ENCODE measurements around the gene FBXO17. TPM values are rescaled to one million over a fixed set of nuclear protein-coding genes. Genes with fewer than 3 reads are reported as not detected.
"Not testable (repeated sequence)": the region's sequence is repeated elsewhere in the genome, so short reads cannot be mapped to it uniquely, and the experiment has no call there.

FBXO17 gene
- total RNA-seq, 1 experiment from 2014 or later, result 24.2 TPM

- H3K36me3 Mint-ChIP-seq (ENCODE audit: insufficient read depth, unreplicated experiment), result peaks cover 32% of the 10 kb centered on the region
- peak overlapping the region; percentile 48 for H3K27ac Mint-ChIP-seq (ENCODE audit: unreplicated experiment)
- peaks cover 41% of the 10 kb centered on the region for H3K4me1 Mint-ChIP-seq (ENCODE audit: low read depth, unreplicated experiment)
- H3K4me3 Mint-ChIP-seq (ENCODE audit: low read depth, unreplicated experiment), result peak overlapping the region; percentile 76
- no peaks in the 10 kb centered on the region for H3K27me3 Mint-ChIP-seq (ENCODE audit: unreplicated experiment)
- H3K9me3 Mint-ChIP-seq (ENCODE audit: low read depth, unreplicated experiment), result no peaks in the 10 kb centered on the region
- DNase-seq, result no peak
- BruUV-seq (replicated peaks), result no TSS peak
- intact Hi-C loops (cut with micrococcal nuclease; ENCODE audit: unreplicated experiment), result no loop called here
- CTCF ChIA-PET, result interaction anchor here (0.6 kb wide), 1 partner anchor 44 kb away, joined by 4 read pairs; no protein-coding TSS in a partner anchor
- TF ChIP-seq CTCF (IDR thresholded peaks at IDR 0.05; ENCODE audit: unreplicated experiment), result no peak
Observed at GRCh38 chr19:38974624-38975213, 823 bp downstream of the FBXO17 start.

GRCh38 chr19:38971672-38972071 is 3.9 kb downstream of the FBXO17 start:
- H3K4me3 Mint-ChIP-seq (ENCODE audit: low read depth, unreplicated experiment), result no peak overlapping the region
- DNase-seq, result no peak
- BruUV-seq (replicated peaks), result no TSS peak
- intact Hi-C loops (cut with micrococcal nuclease; ENCODE audit: unreplicated experiment), result no loop called here
- H3K27me3 Mint-ChIP-seq (ENCODE audit: unreplicated experiment), result no peaks in the 10 kb centered on the region
- peaks cover 22% of the 10 kb centered on the region for H3K4me1 Mint-ChIP-seq (ENCODE audit: low read depth, unreplicated experiment)
- TF ChIP-seq CTCF (IDR thresholded peaks at IDR 0.05; ENCODE audit: unreplicated experiment), result no peak
- no peak overlapping the region for H3K27ac Mint-ChIP-seq (ENCODE audit: unreplicated experiment)
- CTCF ChIA-PET, result interaction anchor here (0.9 kb wide), 1 partner anchor 66 kb away, joined by 3 read pairs; no protein-coding TSS in a partner anchor
- no peaks in the 10 kb centered on the region for H3K9me3 Mint-ChIP-seq (ENCODE audit: low read depth, unreplicated experiment)
- peaks cover 25% of the 10 kb centered on the region for H3K36me3 Mint-ChIP-seq (ENCODE audit: insufficient read depth, unreplicated experiment)

GRCh38 chr19:38970664-38971532 is 4.6 kb downstream of the FBXO17 start:
- BruUV-seq (replicated peaks), result no TSS peak
- H3K27me3 Mint-ChIP-seq (ENCODE audit: unreplicated experiment), result no peaks in the 10 kb centered on the region

GRCh38 chr19:38966149-38966548 is 9.4 kb downstream of the FBXO17 start:
- CTCF ChIA-PET, result interaction anchor here (0.6 to 1.3 kb wide), 3 partner anchors 11 to 117 kb away, joined by 3 to 4 read pairs (median 3); no protein-coding TSS in a partner anchor
- H3K36me3 Mint-ChIP-seq (ENCODE audit: insufficient read depth, unreplicated experiment); H3K27me3 Mint-ChIP-seq (ENCODE audit: unreplicated experiment); DNase-seq; H3K4me3 Mint-ChIP-seq (ENCODE audit: low read depth, unreplicated experiment); H3K9me3 Mint-ChIP-seq (ENCODE audit: low read depth, unreplicated experiment); BruUV-seq (replicated peaks); H3K27ac Mint-ChIP-seq (ENCODE audit: unreplicated experiment): not testable (repeated sequence)
- peaks cover 11% of the 10 kb centered on the region for H3K4me1 Mint-ChIP-seq (ENCODE audit: low read depth, unreplicated experiment)
- intact Hi-C loops (cut with micrococcal nuclease; ENCODE audit: unreplicated experiment), result loop anchor here (10.0 kb wide), 1 partner anchor 359 kb away; the partner anchor contains the start of gene LRFN1

More at GRCh38 chr19:38970664-38971532, 4.6 kb downstream of the FBXO17 start:
- no peak for TF ChIP-seq CTCF (IDR thresholded peaks at IDR 0.05; ENCODE audit: unreplicated experiment)
- Mint-ChIP-seq H3K4me3 (ENCODE audit: low read depth, unreplicated experiment) (no peak overlapping the region), H3K36me3 (ENCODE audit: insufficient read depth, unreplicated experiment) (peaks cover 23% of the 10 kb centered on the region), H3K27ac (ENCODE audit: unreplicated experiment) (no peak overlapping the region), H3K4me1 (ENCODE audit: low read depth, unreplicated experiment) (peaks cover 14% of the 10 kb centered on the region), H3K9me3 (ENCODE audit: low read depth, unreplicated experiment) (no peaks in the 10 kb centered on the region)
- intact Hi-C loops (cut with micrococcal nuclease; ENCODE audit: unreplicated experiment), result no loop called here
- CTCF ChIA-PET, result interaction anchor here (0.6 to 1.0 kb wide), 2 partner anchors 9 to 447 kb away, joined by 5 read pairs; no protein-coding TSS in a partner anchor
- DNase-seq, result no peak
